Glutamatergic neuron (in vitro differentiated cells): ENCODE measurements around the gene MALAT1. TPM values are rescaled to one million over a fixed set of nuclear protein-coding genes. Genes with fewer than 3 reads are reported as not detected.
"Not testable (repeated sequence)": the region's sequence is repeated elsewhere in the genome, so short reads cannot be mapped to it uniquely, and the experiment has no call there.

Source experiments
- DNase-seq: peaks from one replicate; pipeline ENCODE4 v3.0.0; 2022
- H3K27ac Mint-ChIP-seq: one replicate; pipeline ENCODE4 v1.8.0; 2020; ENCODE audit warnings: mild to moderate bottlenecking, mixed read lengths, inconsistent platforms; ENCODE audit not compliant: unreplicated experiment
- H3K27me3 Mint-ChIP-seq: one replicate; pipeline ENCODE4 v1.8.0; 2020; ENCODE audit warnings: mild to moderate bottlenecking, moderate library complexity, mixed read lengths, inconsistent platforms; ENCODE audit not compliant: unreplicated experiment
- H3K36me3 Mint-ChIP-seq: one replicate; pipeline ENCODE4 v1.8.0; 2020; ENCODE audit warnings: mild to moderate bottlenecking, mixed read lengths, inconsistent platforms; ENCODE audit not compliant: unreplicated experiment
- H3K4me1 Mint-ChIP-seq: one replicate; pipeline ENCODE4 v1.8.0; 2020; ENCODE audit warnings: mild to moderate bottlenecking, low read depth, mixed read lengths, inconsistent platforms; ENCODE audit not compliant: unreplicated experiment
- H3K4me3 Mint-ChIP-seq: one replicate; pipeline ENCODE4 v1.8.0; 2020; ENCODE audit warnings: mild to moderate bottlenecking, mixed read lengths, inconsistent platforms; ENCODE audit not compliant: unreplicated experiment
- H3K9me3 Mint-ChIP-seq: one replicate; pipeline ENCODE4 v1.8.0; 2020; ENCODE audit warnings: mild to moderate bottlenecking, moderate library complexity, mixed read lengths, inconsistent platforms; ENCODE audit not compliant: unreplicated experiment
- CTCF ChIP-seq: fragments of 200-600 bp; sonication (generic); IDR thresholded peaks from one replicate; pipeline ENCODE4 v1.5.0; 2021; ENCODE audit not compliant: partially characterized antibody, unreplicated experiment
- total RNA-seq: library from RNA; stranded (reverse); fragmentation: NEBNext Ultra II Directional; extraction: Animal tissue kit (Norgen Biotek cat#: 25700); gene quantifications from one replicate; pipeline ENCODE4 v1.2.1, GENCODE V29; 2021; ENCODE audit not compliant: unreplicated experiment

MALAT1 gene
- total RNA-seq, 1 donor from 2014 or later: 18,218 TPM

- H3K27ac Mint-ChIP-seq: peak overlapping the region; percentile 52
- DNase-seq: peak; percentile 79
- peaks cover 13% of the 10 kb centered on the region for H3K9me3 Mint-ChIP-seq
- peaks cover 15% of the 10 kb centered on the region for H3K27me3 Mint-ChIP-seq
- H3K36me3 Mint-ChIP-seq: peaks cover 10% of the 10 kb centered on the region
- H3K4me3 Mint-ChIP-seq: peak overlapping the region; percentile 85
- peaks cover 12% of the 10 kb centered on the region for H3K4me1 Mint-ChIP-seq
- no peak for TF ChIP-seq CTCF
Measured at GRCh38 chr11:65454696-65455456, 44.0 kb upstream of the MALAT1 start.

- H3K27me3 Mint-ChIP-seq: peaks cover 19% of the 10 kb centered on the region
- H3K4me1 Mint-ChIP-seq: peaks cover 12% of the 10 kb centered on the region
- DNase-seq: no peak
- H3K9me3 Mint-ChIP-seq: peaks cover 13% of the 10 kb centered on the region
- H3K27ac Mint-ChIP-seq: no peak overlapping the region
- TF ChIP-seq CTCF: no peak
- peaks cover 10% of the 10 kb centered on the region for H3K36me3 Mint-ChIP-seq
- no peak overlapping the region for H3K4me3 Mint-ChIP-seq
Measured at GRCh38 chr11:65456418-65456817, 42.4 kb upstream of the MALAT1 start.

GRCh38 chr11:65459552-65459951 is 39.3 kb upstream of the MALAT1 start:
- no peak for TF ChIP-seq CTCF
- DNase-seq: no peak
- Mint-ChIP-seq H3K27me3 (peaks cover 15% of the 10 kb centered on the region), H3K4me3 (no peak overlapping the region), H3K27ac (no peak overlapping the region), H3K36me3 (peaks cover 10% of the 10 kb centered on the region), H3K4me1 (peaks cover 10% of the 10 kb centered on the region), H3K9me3 (peaks cover 10% of the 10 kb centered on the region)

- not testable (repeated sequence) for H3K9me3 Mint-ChIP-seq, H3K4me1 Mint-ChIP-seq, H3K36me3 Mint-ChIP-seq, H3K27me3 Mint-ChIP-seq, H3K4me3 Mint-ChIP-seq, DNase-seq, H3K27ac Mint-ChIP-seq
Measured at GRCh38 chr11:65465471-65465870, 33.4 kb upstream of the MALAT1 start.

DNA sequence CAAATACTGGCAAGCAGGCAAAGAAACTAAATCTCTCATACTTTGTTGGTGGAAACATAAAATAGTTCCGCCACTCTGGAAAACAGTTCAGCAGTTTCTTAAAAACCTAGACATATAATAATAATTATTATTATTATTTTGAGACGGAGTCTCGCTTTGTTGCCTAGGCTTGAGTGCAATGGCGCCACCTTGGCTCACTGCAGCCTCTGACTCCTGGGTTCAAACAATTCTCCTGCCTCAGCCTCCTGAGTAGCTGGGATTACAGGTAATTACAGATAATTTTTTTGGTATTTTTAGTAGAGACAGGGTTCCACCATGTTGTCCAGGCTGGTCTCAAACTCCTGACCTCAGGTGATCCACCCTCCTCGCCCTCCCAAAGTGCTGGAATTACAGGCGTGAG is 31.5 kb upstream of the MALAT1 start:
- not testable (repeated sequence) for H3K27me3 Mint-ChIP-seq, H3K4me3 Mint-ChIP-seq, H3K36me3 Mint-ChIP-seq, H3K4me1 Mint-ChIP-seq, DNase-seq, H3K9me3 Mint-ChIP-seq, H3K27ac Mint-ChIP-seq

GRCh38 chr11:65468874-65469333 is 29.9 kb upstream of the MALAT1 start:
- Mint-ChIP-seq H3K36me3 (no peaks in the 10 kb centered on the region), H3K27ac (no peak overlapping the region), H3K9me3 (peaks cover 4% of the 10 kb centered on the region), H3K27me3 (peaks cover 1% of the 10 kb centered on the region), H3K4me3 (no peak overlapping the region), H3K4me1 (peaks cover 3% of the 10 kb centered on the region)
- TF ChIP-seq CTCF: no peak
- DNase-seq: no peak
